ENCODE data around the gene CARM1. TPM values are rescaled to one million over a fixed set of nuclear protein-coding genes. Genes with fewer than 3 reads are reported as not detected.

CARM1 gene
- total RNA-seq, 2 donors from 2014 or later, result 14.5 to 54.4 TPM

DNA sequence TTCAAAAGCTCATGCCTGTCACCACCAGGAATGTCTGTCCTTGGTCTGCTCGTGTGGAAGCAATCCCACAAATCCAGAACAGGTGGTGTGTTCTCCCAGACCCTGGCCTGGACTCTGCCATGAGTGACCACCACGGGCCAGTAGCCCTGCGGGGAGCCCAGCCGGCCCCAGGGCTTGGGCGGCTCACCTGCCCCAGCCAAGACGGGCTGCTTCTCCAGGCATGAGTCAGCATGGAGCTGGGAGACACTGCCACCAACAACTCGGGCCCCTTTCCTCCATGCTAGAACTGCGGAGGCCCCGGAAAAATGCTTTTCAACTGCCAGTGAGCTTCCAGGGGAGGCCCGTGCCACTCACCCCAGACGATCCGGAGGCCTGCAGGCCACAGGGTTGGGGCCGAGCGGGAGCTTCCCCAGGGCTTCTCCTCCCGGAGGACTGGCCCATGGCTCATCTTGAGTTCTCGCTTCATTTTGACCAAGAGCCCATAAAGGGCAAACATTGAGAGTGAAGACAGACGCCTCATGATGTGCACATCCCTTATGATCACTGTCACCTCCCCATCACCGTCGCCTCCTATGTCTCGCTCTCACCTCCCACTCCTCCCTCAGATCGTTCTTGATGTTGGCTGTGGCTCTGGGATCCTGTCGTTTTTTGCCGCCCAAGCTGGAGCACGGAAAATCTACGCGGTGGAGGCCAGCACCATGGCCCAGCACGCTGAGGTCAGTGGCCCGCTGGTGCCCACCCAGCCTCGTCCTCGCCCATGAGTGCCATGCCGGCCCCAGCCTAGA is 40.4 kb downstream of the CARM1 start:
- 87% methylated on average over 23 of the region's 31 CpGs for WGBS
- peaks cover 2 to 19% of the 10 kb centered on the region in 2 donors for H3K36me3 ChIP-seq

DNA sequence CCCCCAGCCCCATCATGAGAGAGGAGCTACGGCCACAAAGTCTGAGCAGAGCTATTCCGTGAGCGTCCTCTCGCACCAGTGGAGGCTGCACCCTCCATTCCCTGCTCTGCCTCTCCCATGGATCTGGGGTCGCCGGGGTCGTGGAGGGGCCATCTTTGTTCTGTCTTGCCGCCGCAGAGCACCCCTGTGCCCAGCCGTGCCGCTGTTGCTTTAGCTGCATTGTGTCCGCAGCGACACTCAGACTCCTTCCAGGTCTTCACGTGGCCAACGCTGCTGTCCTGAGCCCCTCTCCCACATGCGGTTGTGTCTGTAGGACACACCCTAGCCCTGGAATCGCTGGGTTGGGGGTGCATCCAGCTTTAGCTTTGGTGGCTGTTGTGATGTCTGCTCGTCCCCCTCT is 41.3 kb downstream of the CARM1 start:
- Histone ChIP-seq H3K9me3 (no peaks in the 10 kb centered on the region), H3K27me3 (replicated peaks; ENCODE audit: insufficient read depth) (no peaks in the 10 kb centered on the region), H3K4me3 (no peak overlapping the region), H3K27ac (no peak overlapping the region), H3K4me1 (replicated peaks) (no peaks in the 10 kb centered on the region), H3K36me3 (peaks cover 2 to 20% of the 10 kb centered on the region in 2 donors)
- WGBS, result 90% methylated on average over 18 of the region's 18 CpGs
- no peak for DNase-seq (ENCODE audit: low spot score)
- TF ChIP-seq, protein P1, sequence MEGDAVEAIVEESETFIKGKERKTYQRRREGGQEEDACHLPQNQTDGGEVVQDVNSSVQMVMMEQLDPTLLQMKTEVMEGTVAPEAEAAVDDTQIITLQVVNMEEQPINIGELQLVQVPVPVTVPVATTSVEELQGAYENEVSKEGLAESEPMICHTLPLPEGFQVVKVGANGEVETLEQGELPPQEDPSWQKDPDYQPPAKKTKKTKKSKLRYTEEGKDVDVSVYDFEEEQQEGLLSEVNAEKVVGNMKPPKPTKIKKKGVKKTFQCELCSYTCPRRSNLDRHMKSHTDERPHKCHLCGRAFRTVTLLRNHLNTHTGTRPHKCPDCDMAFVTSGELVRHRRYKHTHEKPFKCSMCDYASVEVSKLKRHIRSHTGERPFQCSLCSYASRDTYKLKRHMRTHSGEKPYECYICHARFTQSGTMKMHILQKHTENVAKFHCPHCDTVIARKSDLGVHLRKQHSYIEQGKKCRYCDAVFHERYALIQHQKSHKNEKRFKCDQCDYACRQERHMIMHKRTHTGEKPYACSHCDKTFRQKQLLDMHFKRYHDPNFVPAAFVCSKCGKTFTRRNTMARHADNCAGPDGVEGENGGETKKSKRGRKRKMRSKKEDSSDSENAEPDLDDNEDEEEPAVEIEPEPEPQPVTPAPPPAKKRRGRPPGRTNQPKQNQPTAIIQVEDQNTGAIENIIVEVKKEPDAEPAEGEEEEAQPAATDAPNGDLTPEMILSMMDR (IDR thresholded peaks at IDR 0.05), result no peak
- no peak for TF ChIP-seq POLR2AphosphoS5 (IDR thresholded peaks at IDR 0.05)
- TF ChIP-seq POLR2A (IDR thresholded peaks at IDR 0.05), result no peak
- intact Hi-C loops (cut with DNase I), result no loop called here

More for the DNA sequence above, 40.4 kb downstream of the CARM1 start:
- TF ChIP-seq POLR2AphosphoS5 (IDR thresholded peaks at IDR 0.05) (no peak), POLR2A (IDR thresholded peaks at IDR 0.05) (no peak)
- TF ChIP-seq, protein P1 (IDR thresholded peaks at IDR 0.05), result no peak
- H3K27me3 ChIP-seq (replicated peaks; ENCODE audit: insufficient read depth), result no peaks in the 10 kb centered on the region
- H3K4me1 ChIP-seq (replicated peaks), result no peaks in the 10 kb centered on the region
- intact Hi-C loops (cut with DNase I), result no loop called here
- no peak overlapping the region for H3K27ac ChIP-seq
- H3K4me3 ChIP-seq, result no peak overlapping the region
- no peak for DNase-seq (ENCODE audit: low spot score)
- no peaks in the 10 kb centered on the region for H3K9me3 ChIP-seq

DNA sequence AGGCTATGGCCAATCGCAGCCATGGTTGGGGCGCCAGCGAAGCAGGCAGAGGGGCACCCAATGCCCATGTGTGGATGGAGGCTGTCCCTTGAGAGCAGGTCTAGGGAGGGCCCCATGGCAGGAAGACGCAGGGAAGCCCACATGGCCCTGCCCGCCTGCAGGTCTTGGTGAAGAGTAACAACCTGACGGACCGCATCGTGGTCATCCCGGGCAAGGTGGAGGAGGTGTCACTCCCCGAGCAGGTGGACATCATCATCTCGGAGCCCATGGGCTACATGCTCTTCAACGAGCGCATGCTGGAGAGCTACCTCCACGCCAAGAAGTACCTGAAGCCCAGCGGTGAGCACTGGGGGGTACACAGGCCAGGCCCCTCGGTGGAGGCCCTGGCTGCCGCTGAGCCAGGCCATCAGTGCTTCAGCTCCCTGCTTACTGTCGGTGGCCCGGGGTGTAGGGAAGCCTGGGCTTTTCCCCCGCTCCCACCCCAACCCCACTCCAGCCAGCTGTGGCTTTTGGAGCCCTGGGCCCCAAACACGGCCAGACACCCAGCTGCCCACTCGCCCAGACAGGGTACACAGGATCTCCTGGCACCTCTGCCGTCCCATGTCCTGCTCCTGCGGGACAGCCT is 42.5 kb downstream of the CARM1 start:
- TF ChIP-seq, protein P1 (IDR thresholded peaks at IDR 0.05), result no peak
- no peak for TF ChIP-seq POLR2A (IDR thresholded peaks at IDR 0.05)
- TF ChIP-seq POLR2AphosphoS5 (IDR thresholded peaks at IDR 0.05), result no peak
- DNase-seq (ENCODE audit: low spot score), result no peak
- H3K27me3 ChIP-seq (replicated peaks; ENCODE audit: insufficient read depth), result no peaks in the 10 kb centered on the region
- peaks cover 2 to 11% of the 10 kb centered on the region in 2 donors for H3K36me3 ChIP-seq
- intact Hi-C loops (cut with DNase I), result no loop called here
- H3K27ac ChIP-seq, result no peak overlapping the region
- H3K4me3 ChIP-seq, result no peak overlapping the region
- H3K4me1 ChIP-seq (replicated peaks), result no peaks in the 10 kb centered on the region
- WGBS, result 89% methylated on average over 20 of the region's 24 CpGs
- H3K9me3 ChIP-seq, result no peaks in the 10 kb centered on the region

DNA sequence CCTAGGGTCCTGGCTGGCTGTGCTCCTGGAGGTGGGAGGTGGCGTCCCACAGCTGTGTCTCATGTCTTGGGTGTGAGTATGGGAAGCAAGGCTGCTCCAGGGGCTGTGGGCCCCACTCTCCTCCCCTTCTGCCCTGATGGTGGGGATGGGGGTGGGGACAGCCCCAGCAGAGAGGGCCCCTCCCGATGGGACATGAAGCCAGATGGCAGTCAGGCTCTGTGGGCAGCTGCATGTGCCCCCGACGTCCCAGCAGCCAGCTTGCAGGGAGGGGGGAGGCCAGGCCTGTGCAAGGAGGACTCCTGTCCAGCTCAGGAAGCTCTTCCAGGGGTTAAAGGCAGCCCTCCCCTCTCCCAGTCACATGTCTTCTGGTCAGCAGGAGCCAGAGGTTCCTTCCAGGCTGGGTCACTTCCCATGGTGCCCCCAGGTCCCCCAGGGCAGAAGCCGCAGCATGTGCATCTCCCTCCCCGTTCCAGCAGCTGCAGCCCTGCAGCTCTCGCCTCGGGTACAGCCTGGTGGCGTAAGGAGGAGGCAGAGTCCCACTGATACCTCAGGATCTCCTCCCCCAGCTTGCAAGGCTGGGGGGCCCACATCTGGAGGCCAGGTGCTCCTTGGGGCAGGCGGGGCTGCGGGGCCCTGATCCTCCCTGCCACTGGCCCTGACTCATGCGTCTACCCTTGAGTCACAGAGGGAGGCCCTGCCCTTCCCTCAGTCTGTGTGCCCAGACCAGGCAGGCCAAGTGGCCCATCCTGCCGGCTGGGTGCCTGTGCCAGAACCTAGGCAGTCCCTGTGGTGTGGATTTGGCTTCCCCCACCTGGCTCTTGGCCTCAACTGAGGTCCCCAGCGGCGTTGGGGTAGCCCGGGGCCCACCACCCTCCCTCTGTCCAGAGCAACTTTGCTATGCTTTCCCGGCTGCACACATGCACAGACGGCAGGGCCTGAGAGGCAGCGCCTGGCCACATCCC is 44.1 kb downstream of the CARM1 start:
- peaks cover 7 to 10% of the 10 kb centered on the region in 2 donors for H3K36me3 ChIP-seq
- TF ChIP-seq, protein P1 (IDR thresholded peaks at IDR 0.05), result no peak
- TF ChIP-seq POLR2A (IDR thresholded peaks at IDR 0.05), result no peak
- TF ChIP-seq POLR2AphosphoS5 (IDR thresholded peaks at IDR 0.05), result no peak
- H3K4me3 ChIP-seq, result no peak overlapping the region
- no peaks in the 10 kb centered on the region for H3K27me3 ChIP-seq (replicated peaks; ENCODE audit: insufficient read depth)
- H3K4me1 ChIP-seq (replicated peaks), result no peaks in the 10 kb centered on the region
- intact Hi-C loops (cut with DNase I), result no loop called here
- no peaks in the 10 kb centered on the region for H3K9me3 ChIP-seq
- 87% methylated on average over 18 of the region's 19 CpGs for WGBS
- DNase-seq (ENCODE audit: low spot score), result no peak
- no peak overlapping the region for H3K27ac ChIP-seq

Data from prostate gland (tissue), 2 donors.